GM12878 (cell line): ENCODE measurements around the gene ARSA. TPM values are rescaled to one million over a fixed set of nuclear protein-coding genes. Genes with fewer than 3 reads are reported as not detected.

Experiments
- ATAC-seq: fragments of 200-7000 bp; cut with Tn5 transposase; 3 replicates; pipeline ENCODE4 v1.9.1; 2020; ENCODE audit warnings: mild to moderate bottlenecking, moderate library complexity
- BruUV-seq: library from RNA; stranded (reverse); fragments of 400-500 nt; replicated peaks from 2 replicates; lab custom pipeline; 2021; lab: Mats Ljungman, UMichigan
- CTCF ChIA-PET: fragments of 300-600 bp; sonication (Branson Sonifier 250); formaldehyde crosslinking; extraction: SDS; loops from one replicate; lab custom pipeline; 2021; ENCODE audit warnings: inconsistent platforms; lab: Yijun Ruan, JAX
- POLR2A ChIA-PET: fragments of 350-600 bp; formaldehyde crosslinking; extraction: SDS; loops from one replicate; lab custom pipeline; 2021; ENCODE audit warnings: inconsistent platforms; lab: Charles Lee
- RAD21 ChIA-PET: fragments of 300-600 bp; sonication (Branson Sonifier 250); formaldehyde crosslinking; loops from one replicate; lab custom pipeline; 2023; ENCODE audit warnings: antibody characterized with exemption; ENCODE audit not compliant: unreplicated experiment; lab: Charles Lee
- SMC1A ChIA-PET: fragments of 300-600 bp; sonication (Branson Sonifier 250); formaldehyde crosslinking; loops from one replicate; lab custom pipeline; 2023; ENCODE audit not compliant: unreplicated experiment, uncharacterized antibody; lab: Charles Lee
- DNase-seq: peaks from one replicate; pipeline ENCODE4 v3.0.0-alpha.2; 2011; ENCODE audit warnings: low read depth, low spot score
- FAIRE-seq: peaks from 3 replicates; lab custom pipeline; 2011; peaks lifted over from hg19 to GRCh38; lab: Jason Lieb, UNC
- H2AFZ ChIP-seq: 2 replicates; pipeline ENCODE4 v1.6.0; 2011; ENCODE audit warnings: low read depth, low read length, control low read depth; ENCODE audit not compliant: control insufficient read depth
- H3K27ac ChIP-seq: 2 replicates; pipeline ENCODE4 v1.5.1; 2011; ENCODE audit warnings: control low read depth; ENCODE audit not compliant: control insufficient read depth, insufficient read depth
- H3K27me3 ChIP-seq, 2 experiments: replicated peaks in 1 of 2; 2 replicates each; pipeline versions ENCODE4 v1.6.0 to v1.6.1; 2011; ENCODE audit warnings: low read length in 1 of 2; ENCODE audit not compliant: control insufficient read depth in 2 of 2, insufficient read depth in 2 of 2
- H3K36me3 ChIP-seq, 2 experiments: 2 replicates each; pipeline ENCODE4 v1.5.1; 2011; ENCODE audit warnings: low read length in 1 of 2; ENCODE audit not compliant: control insufficient read depth in 2 of 2, insufficient read depth in 2 of 2
- H3K4me1 ChIP-seq: 2 replicates; pipeline ENCODE4 v1.6.1; 2011; ENCODE audit warnings: mild to moderate bottlenecking, low read length, moderate library complexity, mixed read lengths; ENCODE audit not compliant: control insufficient read depth, insufficient read depth
- H3K4me2 ChIP-seq: 2 replicates; pipeline ENCODE4 v1.6.0; 2011; ENCODE audit warnings: control low read depth; ENCODE audit not compliant: control insufficient read depth, insufficient read depth
- H3K4me3 ChIP-seq: fragments of 200-600 bp; sonication (generic); 2 replicates; pipeline ENCODE4 v1.5.1; 2016
- H3K79me2 ChIP-seq: 2 replicates; pipeline ENCODE4 v1.6.0; 2011; ENCODE audit warnings: low read length; ENCODE audit not compliant: control insufficient read depth, insufficient read depth
- H3K9ac ChIP-seq: 2 replicates; pipeline ENCODE4 v1.8.0; 2011; ENCODE audit warnings: low read length, control low read depth, mixed read lengths; ENCODE audit not compliant: control insufficient read depth, insufficient read depth
- H3K9me3 ChIP-seq: replicated peaks from 3 replicates; pipeline ENCODE4 v1.5.1; 2011; ENCODE audit warnings: mild to moderate bottlenecking, low read length; ENCODE audit not compliant: control insufficient read depth, insufficient read depth
- H4K20me1 ChIP-seq: 2 replicates; pipeline ENCODE4 v1.6.0; 2011; ENCODE audit not compliant: control insufficient read depth, insufficient read depth
- ATF2 ChIP-seq: IDR thresholded peaks from 2 replicates; pipeline ENCODE4 v1.6.1; 2012; ENCODE audit warnings: low read length, inconsistent platforms
- BACH1 ChIP-seq: fragments of 450-650 bp; IDR thresholded peaks from 2 replicates; pipeline ENCODE4 v1.6.1; 2017; ENCODE audit warnings: mild to moderate bottlenecking, borderline replicate concordance
- FOS ChIP-seq: IDR thresholded peaks from 3 replicates; pipeline ENCODE4 v1.6.1; 2011; ENCODE audit warnings: borderline replicate concordance; ENCODE audit not compliant: insufficient read length; ENCODE audit errors: extremely low read depth
- RFX5 ChIP-seq: IDR thresholded peaks from 2 replicates; pipeline ENCODE4 v1.6.1; 2011; ENCODE audit warnings: low read depth, low read length, improper control_type of control experiment
- WGBS: methylation state at CpG from one replicate; pipeline ENCODE4 v1.1.6; 2016; ENCODE audit warnings: low lambda C conversion rate; ENCODE audit not compliant: insufficient replicate concordance, insufficient coverage; ENCODE audit errors: missing lambda C conversion rate; 5-methylcytosine and 5-hydroxymethylcytosine counted together
- in situ Hi-C: fragments of 300-500 bp; cut with MboI; formaldehyde crosslinking; loops from 9 replicates; pipeline ENCODE4 v1.14.3; 2018; ENCODE audit warnings: mixed read lengths
- intact Hi-C: fragments of 100-400 bp; cut with micrococcal nuclease; formaldehyde crosslinking; loops from one replicate; pipeline ENCODE4 v1.14.2; 2022; ENCODE audit not compliant: unreplicated experiment
- polyA plus RNA-seq, 11 experiments: library from polyadenylated mRNA; depleted of rRNA in 4 of 11; unstranded in 6 of 11; stranded (reverse) in 5 of 11; fragments of >200 nt; fragmentation: Nextera tagmentation in 4 of 11; fragmentation: Illumina TruSeq in 1 of 11; extraction: Ambion mirVana in 4 of 11; extraction: Trizol in 1 of 11; gene quantifications; 1 replicate in 1 of 11; 2 replicates in 10 of 11; pipeline versions ENCODE4 v1.2.1 to v1.2.3, GENCODE V29; 2011 to 2016; ENCODE audit warnings: inconsistent platforms in 2 of 11, missing spikeins in 2 of 11, low read depth in 1 of 11
- total RNA-seq, 4 experiments: library from RNA; depleted of rRNA in 3 of 4; stranded (reverse); fragments of >200 nt in 3 of 4; fragmentation: Illumina TruSeq in 1 of 4; extraction: Trizol in 1 of 4; gene quantifications; 2 replicates each; pipeline versions ENCODE4 v1.2.1 to v1.2.3, GENCODE V29; 2013 to 2021
- TF ChIP-seq, protein P1 (sequence below), 3 experiments: IDR thresholded peaks in 2 of 3; conservative IDR thresholded peaks in 1 of 3; 2 replicates each; pipeline ENCODE4 v1.5.1; 2011; ENCODE audit warnings: low read depth in 3 of 3, low read length in 3 of 3, mild to moderate bottlenecking in 3 of 3, control low read depth in 2 of 3, moderate library complexity in 2 of 3, inconsistent platforms in 1 of 3, mixed read lengths in 1 of 3; ENCODE audit not compliant: control insufficient read depth in 2 of 3, insufficient read depth in 1 of 3; ENCODE audit errors: extremely low read depth in 1 of 3

Gene ARSA
- total and polyA plus RNA-seq, 10 of the 15 experiments (the other 5 are each of a cell fraction or from before 2014, with no cell fraction given): 0.39 to 26.3 (median 9.8) TPM

DNA sequence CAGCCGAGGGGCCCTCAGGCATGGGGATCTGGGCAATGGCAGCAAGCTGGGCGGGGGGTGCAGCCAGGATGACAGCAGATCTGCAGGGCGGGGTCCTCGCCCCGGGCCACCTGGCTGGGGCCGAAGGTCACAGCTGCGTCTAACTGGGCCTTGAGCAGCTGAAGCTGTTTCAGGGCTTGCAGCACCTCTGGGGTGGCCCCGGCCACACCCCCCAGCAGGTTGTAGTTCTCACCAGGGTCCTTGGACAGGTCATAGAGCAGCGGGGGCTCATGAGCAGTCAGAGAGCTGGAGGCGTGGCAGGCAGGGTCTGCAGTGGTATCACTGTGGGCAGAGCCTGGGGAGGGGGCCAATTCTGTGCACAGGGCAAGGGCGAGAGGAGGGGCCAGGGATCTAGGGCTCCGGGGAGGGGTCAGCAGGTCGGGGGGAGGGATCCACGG, 2.8 kb downstream of the ARSA start:
- H3K27me3 ChIP-seq: no peaks in the 10 kb centered on the region
- peaks cover 11% of the 10 kb centered on the region for H3K79me2 ChIP-seq
- H3K36me3 ChIP-seq: no peaks in the 10 kb centered on the region; a peak in 2 of 4 replicates
- in situ Hi-C loops (no loop called here), intact Hi-C loops (no loop called here)
- no peak for FAIRE-seq
- BruUV-seq: no TSS peak
- 78% methylated on average over 13 of the region's 14 CpGs for WGBS
- no peak overlapping the region for H2AFZ ChIP-seq
- H3K4me2 ChIP-seq: no peak overlapping the region
- peaks cover 29% of the 10 kb centered on the region for H3K4me1 ChIP-seq
- H3K4me3 ChIP-seq: no peak overlapping the region
- ATAC-seq: no peak
- no peaks in the 10 kb centered on the region for H4K20me1 ChIP-seq
- ChIA-PET RAD21 (no interaction called here), CTCF (no interaction called here)
- no peak overlapping the region for H3K27ac ChIP-seq
- TF ChIP-seq ATF2 (no peak), FOS (no peak), BACH1 (no peak), RFX5 (no peak)
- TF ChIP-seq, protein P1, sequence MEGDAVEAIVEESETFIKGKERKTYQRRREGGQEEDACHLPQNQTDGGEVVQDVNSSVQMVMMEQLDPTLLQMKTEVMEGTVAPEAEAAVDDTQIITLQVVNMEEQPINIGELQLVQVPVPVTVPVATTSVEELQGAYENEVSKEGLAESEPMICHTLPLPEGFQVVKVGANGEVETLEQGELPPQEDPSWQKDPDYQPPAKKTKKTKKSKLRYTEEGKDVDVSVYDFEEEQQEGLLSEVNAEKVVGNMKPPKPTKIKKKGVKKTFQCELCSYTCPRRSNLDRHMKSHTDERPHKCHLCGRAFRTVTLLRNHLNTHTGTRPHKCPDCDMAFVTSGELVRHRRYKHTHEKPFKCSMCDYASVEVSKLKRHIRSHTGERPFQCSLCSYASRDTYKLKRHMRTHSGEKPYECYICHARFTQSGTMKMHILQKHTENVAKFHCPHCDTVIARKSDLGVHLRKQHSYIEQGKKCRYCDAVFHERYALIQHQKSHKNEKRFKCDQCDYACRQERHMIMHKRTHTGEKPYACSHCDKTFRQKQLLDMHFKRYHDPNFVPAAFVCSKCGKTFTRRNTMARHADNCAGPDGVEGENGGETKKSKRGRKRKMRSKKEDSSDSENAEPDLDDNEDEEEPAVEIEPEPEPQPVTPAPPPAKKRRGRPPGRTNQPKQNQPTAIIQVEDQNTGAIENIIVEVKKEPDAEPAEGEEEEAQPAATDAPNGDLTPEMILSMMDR (IDR thresholded peaks at IDR 0.05 in 2 of 3, conservative IDR thresholded peaks at IDR 0.05 in 1 of 3; ENCODE audit: control insufficient read depth in 2 of 3, extremely low read depth in 1 of 3, insufficient read depth in 1 of 3, low read depth in 3 of 3, low read length in 3 of 3): no peak
- TF ChIP-seq, all 136 proteins: peak for 0
- H3K9ac ChIP-seq: no peak overlapping the region
- no peak for DNase-seq
- ChIA-PET SMC1A (no interaction called here), POLR2A (no interaction called here)
- H3K9me3 ChIP-seq: no peaks in the 10 kb centered on the region
